T-helper 9 cell (primary cell): ENCODE data around the gene ZNF598.
A peak's percentile ranks its signal among the peaks of the same experiment; 100 is the strongest.

Source experiments
- DNase-seq: peaks from one replicate; pipeline ENCODE4 v3.0.0-alpha.2; 2020

ZNF598 gene

GRCh38 chr16:2005646-2006045, 4.0 kb downstream of the ZNF598 start:
- no peak for DNase-seq

- no peak for DNase-seq
Measured at GRCh38 chr16:2004795-2005517, 4.7 kb downstream of the ZNF598 start.

- peak; percentile 85 for DNase-seq
Measured at GRCh38 chr16:2003827-2004641, 5.6 kb downstream of the ZNF598 start.

GRCh38 chr16:2003231-2003826, 6.3 kb downstream of the ZNF598 start:
- DNase-seq, result no peak

GRCh38 chr16:2002406-2003230, 7.0 kb downstream of the ZNF598 start:
- no peak for DNase-seq

GRCh38 chr16:2001456-2002355, 7.9 kb downstream of the ZNF598 start:
- no peak for DNase-seq

GRCh38 chr16:2001035-2001434, 8.6 kb downstream of the ZNF598 start:
- DNase-seq, result no peak

GRCh38 chr16:1999866-2000514, 9.6 kb downstream of the ZNF598 start:
- no peak for DNase-seq

- DNase-seq, result no peak
Measured at GRCh38 chr16:1998852-1999801, 10.5 kb downstream of the ZNF598 start.

- DNase-seq, result no peak
Measured at GRCh38 chr16:1998360-1998835, 11.2 kb downstream of the ZNF598 start.

- DNase-seq, result no peak
Measured at GRCh38 chr16:1997494-1998359, 11.9 kb downstream of the ZNF598 start.

- DNase-seq, result no peak
Measured at GRCh38 chr16:1993731-1994131, 15.9 kb downstream of the ZNF598 start.

GRCh38 chr16:1992704-1993317, 16.8 kb downstream of the ZNF598 start:
- peak; percentile 29 for DNase-seq

GRCh38 chr16:1991948-1992703, 17.5 kb downstream of the ZNF598 start:
- DNase-seq, result peak; percentile 100

GRCh38 chr16:1991588-1991947, 18.1 kb downstream of the ZNF598 start:
- DNase-seq, result no peak

- DNase-seq, result peak; percentile 49
Measured at GRCh38 chr16:1991135-1991551, 18.5 kb downstream of the ZNF598 start.

GRCh38 chr16:1990351-1991134, 19.1 kb downstream of the ZNF598 start:
- DNase-seq, result peak; percentile 22
